ENCODE measurements around the gene KLHL29. TPM values are rescaled to one million over a fixed set of nuclear protein-coding genes. Genes with fewer than 3 reads are reported as not detected.

KLHL29 gene
- total RNA-seq, 1 experiment from 2014 or later = 12.2 TPM

DNA sequence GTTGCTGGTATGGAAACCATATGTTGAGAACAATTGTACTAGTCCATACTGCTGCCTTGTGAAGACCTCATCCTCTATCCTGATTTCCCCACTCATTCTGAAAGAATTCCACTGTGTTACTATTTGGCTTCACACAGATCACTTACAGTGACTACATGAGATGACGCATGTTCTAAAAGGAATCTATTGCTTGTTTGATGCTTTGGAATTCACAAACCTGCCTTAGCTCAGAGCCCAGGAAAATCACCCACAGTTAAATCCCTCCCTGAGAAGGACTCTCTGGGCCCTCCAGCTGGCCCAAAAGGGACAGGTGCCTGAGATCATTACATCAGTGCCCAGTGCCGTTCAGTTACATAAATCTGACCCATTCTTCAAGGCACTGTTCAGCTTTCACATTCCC is 45.3 kb downstream of the KLHL29 start:
- no TSS peak for BruUV-seq (replicated peaks)
- no peak overlapping the region for H3K27ac ChIP-seq (ENCODE audit: low read depth, low read length, poor library complexity, severe bottlenecking)
- H3K27me3 ChIP-seq (replicated peaks; ENCODE audit: insufficient read depth, low read depth, low read length, poor library complexity) = no peaks in the 10 kb centered on the region
- no peak overlapping the region for H3K4me3 ChIP-seq (ENCODE audit: low read depth, low read length, poor library complexity, severe bottlenecking)
- H3K9me3 ChIP-seq (ENCODE audit: low read depth, low read length, poor library complexity, severe bottlenecking) = no peaks in the 10 kb centered on the region
- intact Hi-C loops (cut with micrococcal nuclease; ENCODE audit: unreplicated experiment) = no loop called here
- no peaks in the 10 kb centered on the region for H3K4me1 ChIP-seq (ENCODE audit: insufficient read depth, low read length, poor library complexity, severe bottlenecking)
- H3K36me3 ChIP-seq (ENCODE audit: insufficient read depth, low read length, poor library complexity, severe bottlenecking) = no peaks in the 10 kb centered on the region
- CTCF ChIA-PET = no interaction called here
- no peak for TF ChIP-seq EZH2 (IDR thresholded peaks at IDR 0.05; ENCODE audit: borderline replicate concordance, low read depth, low read length, poor library complexity, severe bottlenecking)
- TF ChIP-seq, protein P1, sequence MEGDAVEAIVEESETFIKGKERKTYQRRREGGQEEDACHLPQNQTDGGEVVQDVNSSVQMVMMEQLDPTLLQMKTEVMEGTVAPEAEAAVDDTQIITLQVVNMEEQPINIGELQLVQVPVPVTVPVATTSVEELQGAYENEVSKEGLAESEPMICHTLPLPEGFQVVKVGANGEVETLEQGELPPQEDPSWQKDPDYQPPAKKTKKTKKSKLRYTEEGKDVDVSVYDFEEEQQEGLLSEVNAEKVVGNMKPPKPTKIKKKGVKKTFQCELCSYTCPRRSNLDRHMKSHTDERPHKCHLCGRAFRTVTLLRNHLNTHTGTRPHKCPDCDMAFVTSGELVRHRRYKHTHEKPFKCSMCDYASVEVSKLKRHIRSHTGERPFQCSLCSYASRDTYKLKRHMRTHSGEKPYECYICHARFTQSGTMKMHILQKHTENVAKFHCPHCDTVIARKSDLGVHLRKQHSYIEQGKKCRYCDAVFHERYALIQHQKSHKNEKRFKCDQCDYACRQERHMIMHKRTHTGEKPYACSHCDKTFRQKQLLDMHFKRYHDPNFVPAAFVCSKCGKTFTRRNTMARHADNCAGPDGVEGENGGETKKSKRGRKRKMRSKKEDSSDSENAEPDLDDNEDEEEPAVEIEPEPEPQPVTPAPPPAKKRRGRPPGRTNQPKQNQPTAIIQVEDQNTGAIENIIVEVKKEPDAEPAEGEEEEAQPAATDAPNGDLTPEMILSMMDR (conservative IDR thresholded peaks at IDR 0.05; ENCODE audit: low read depth, low read length) = no peak
- DNase-seq (ENCODE audit: low spot score) = no peak
- POLR2A ChIA-PET (ENCODE audit: low non-redundant PET) = no interaction called here

DNA sequence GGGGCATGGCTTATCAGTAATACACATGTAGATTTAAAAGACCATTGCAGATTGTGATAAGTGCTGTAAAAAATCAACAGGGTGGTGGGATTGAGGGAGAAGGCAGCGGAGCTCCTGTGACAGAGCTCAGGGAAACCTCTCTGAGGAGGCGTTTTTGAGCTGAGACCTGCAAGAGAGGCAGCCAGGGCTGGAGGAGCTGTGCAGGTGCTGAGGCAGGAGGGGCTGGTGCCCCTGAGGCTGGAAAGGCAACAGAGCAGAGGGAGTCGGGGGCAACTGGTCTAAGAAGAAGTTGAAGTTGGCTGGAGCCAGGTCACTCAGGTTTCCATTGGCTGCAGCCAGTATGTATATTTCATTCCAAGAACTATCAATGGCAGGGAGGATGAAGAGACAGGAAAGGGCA is 47.6 kb downstream of the KLHL29 start:
- POLR2A ChIA-PET (ENCODE audit: low non-redundant PET) = no interaction called here
- H3K27ac ChIP-seq (ENCODE audit: low read depth, low read length, poor library complexity, severe bottlenecking) = no peak overlapping the region
- H3K4me3 ChIP-seq (ENCODE audit: low read depth, low read length, poor library complexity, severe bottlenecking) = no peak overlapping the region
- BruUV-seq (replicated peaks) = no TSS peak
- no peak for TF ChIP-seq EZH2 (IDR thresholded peaks at IDR 0.05; ENCODE audit: borderline replicate concordance, low read depth, low read length, poor library complexity, severe bottlenecking)
- TF ChIP-seq, protein P1 (conservative IDR thresholded peaks at IDR 0.05; ENCODE audit: low read depth, low read length) = no peak
- no peaks in the 10 kb centered on the region for H3K27me3 ChIP-seq (replicated peaks; ENCODE audit: insufficient read depth, low read depth, low read length, poor library complexity)
- intact Hi-C loops (cut with micrococcal nuclease; ENCODE audit: unreplicated experiment) = no loop called here
- H3K4me1 ChIP-seq (ENCODE audit: insufficient read depth, low read length, poor library complexity, severe bottlenecking) = no peaks in the 10 kb centered on the region
- no peak for DNase-seq (ENCODE audit: low spot score)
- peaks cover 5% of the 10 kb centered on the region for H3K9me3 ChIP-seq (ENCODE audit: low read depth, low read length, poor library complexity, severe bottlenecking)
- no peaks in the 10 kb centered on the region for H3K36me3 ChIP-seq (ENCODE audit: insufficient read depth, low read length, poor library complexity, severe bottlenecking)
- CTCF ChIA-PET = no interaction called here

DNA sequence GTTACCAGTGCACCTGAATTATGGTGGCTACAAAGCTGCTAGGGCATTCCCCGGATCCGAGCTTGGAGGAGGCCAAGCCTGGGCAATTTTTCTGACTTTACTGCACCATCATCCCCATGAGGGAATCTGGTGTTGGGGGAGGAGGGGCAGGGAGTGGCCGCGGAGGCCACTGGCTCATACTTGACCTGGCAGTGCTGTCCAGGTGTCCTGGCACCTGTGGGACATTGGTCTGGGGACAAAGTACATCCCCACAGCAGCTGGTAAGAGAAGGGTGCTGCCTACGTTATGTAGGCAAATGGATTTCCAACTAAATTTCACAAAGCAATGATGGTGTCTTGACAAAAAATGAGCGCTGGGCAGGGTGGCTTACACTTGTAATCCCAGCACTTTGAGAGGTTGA is 48.3 kb downstream of the KLHL29 start:
- Histone ChIP-seq H3K36me3 (ENCODE audit: insufficient read depth, low read length, poor library complexity, severe bottlenecking) (no peaks in the 10 kb centered on the region), H3K27ac (ENCODE audit: low read depth, low read length, poor library complexity, severe bottlenecking) (no peak overlapping the region), H3K27me3 (replicated peaks; ENCODE audit: insufficient read depth, low read depth, low read length, poor library complexity) (no peaks in the 10 kb centered on the region), H3K9me3 (ENCODE audit: low read depth, low read length, poor library complexity, severe bottlenecking) (peaks cover 5% of the 10 kb centered on the region), H3K4me1 (ENCODE audit: insufficient read depth, low read length, poor library complexity, severe bottlenecking) (no peaks in the 10 kb centered on the region), H3K4me3 (ENCODE audit: low read depth, low read length, poor library complexity, severe bottlenecking) (no peak overlapping the region)
- intact Hi-C loops (cut with micrococcal nuclease; ENCODE audit: unreplicated experiment) = no loop called here
- DNase-seq (ENCODE audit: low spot score) = no peak
- TF ChIP-seq EZH2 (IDR thresholded peaks at IDR 0.05; ENCODE audit: borderline replicate concordance, low read depth, low read length, poor library complexity, severe bottlenecking) = no peak
- TF ChIP-seq, protein P1 (conservative IDR thresholded peaks at IDR 0.05; ENCODE audit: low read depth, low read length) = no peak
- POLR2A ChIA-PET (ENCODE audit: low non-redundant PET) = no interaction called here
- no TSS peak for BruUV-seq (replicated peaks)
- CTCF ChIA-PET = no interaction called here
